C1 segment of cervical spinal cord (tissue), 14 donors: Measurements from ENCODE around the gene LENG9.

Source experiments
- DNase-seq, 14 donors: peaks; one replicate each; lab custom pipeline; 2025; lab: John Stamatoyannopoulos, UW

LENG9 gene

GRCh38 chr19:54422136-54422535 lies 41.4 kb downstream of the LENG9 start:
- peak in 1 of 14 donors; percentile 23 for DNase-seq

GRCh38 chr19:54421521-54421920 lies 42.1 kb downstream of the LENG9 start:
- DNase-seq: no peak

- DNase-seq: peak in 1 of 14 donors; percentile 75
These were observed 42.4 kb downstream of the LENG9 start for GRCh38 chr19:54421169-54421516.

GRCh38 chr19:54420383-54421168 lies 43.0 kb downstream of the LENG9 start:
- peak in 13 of 14 donors; percentile 70 to 99 (median 95) for DNase-seq

- DNase-seq: no peak
These were observed 43.6 kb downstream of the LENG9 start for GRCh38 chr19:54420068-54420382.

- peak in 1 of 14 donors; percentile 35 for DNase-seq
These were observed 44.4 kb downstream of the LENG9 start for GRCh38 chr19:54418930-54419800.

GRCh38 chr19:54418030-54418929 lies 45.3 kb downstream of the LENG9 start:
- DNase-seq: peak in 7 of 14 donors; percentile 40 to 79 (median 54)

GRCh38 chr19:54416695-54417491 lies 46.7 kb downstream of the LENG9 start:
- peak in 2 of 14 donors; percentile 34 to 52 for DNase-seq

GRCh38 chr19:54415901-54416673 lies 47.5 kb downstream of the LENG9 start:
- DNase-seq: peak in 3 of 14 donors; percentile 24 to 54 (median 48)

- DNase-seq: peak in 10 of 14 donors; percentile 12 to 83 (median 44)
These were observed 48.2 kb downstream of the LENG9 start, which contains the start of gene TTYH1 for GRCh38 chr19:54415208-54415900. Gene TTYH1, plus strand, starts transcription at chr19:54415464. Its CDS starts 89 bp downstream, at chr19:54415553.

- DNase-seq: no peak
These were observed 49.4 kb downstream of the LENG9 start for GRCh38 chr19:54414156-54414555.

GRCh38 chr19:54412877-54413276 lies 50.7 kb downstream of the LENG9 start:
- DNase-seq: no peak
